ENCODE measurements around the gene RPS6KA2.

The RPS6KA2 gene

DNA sequence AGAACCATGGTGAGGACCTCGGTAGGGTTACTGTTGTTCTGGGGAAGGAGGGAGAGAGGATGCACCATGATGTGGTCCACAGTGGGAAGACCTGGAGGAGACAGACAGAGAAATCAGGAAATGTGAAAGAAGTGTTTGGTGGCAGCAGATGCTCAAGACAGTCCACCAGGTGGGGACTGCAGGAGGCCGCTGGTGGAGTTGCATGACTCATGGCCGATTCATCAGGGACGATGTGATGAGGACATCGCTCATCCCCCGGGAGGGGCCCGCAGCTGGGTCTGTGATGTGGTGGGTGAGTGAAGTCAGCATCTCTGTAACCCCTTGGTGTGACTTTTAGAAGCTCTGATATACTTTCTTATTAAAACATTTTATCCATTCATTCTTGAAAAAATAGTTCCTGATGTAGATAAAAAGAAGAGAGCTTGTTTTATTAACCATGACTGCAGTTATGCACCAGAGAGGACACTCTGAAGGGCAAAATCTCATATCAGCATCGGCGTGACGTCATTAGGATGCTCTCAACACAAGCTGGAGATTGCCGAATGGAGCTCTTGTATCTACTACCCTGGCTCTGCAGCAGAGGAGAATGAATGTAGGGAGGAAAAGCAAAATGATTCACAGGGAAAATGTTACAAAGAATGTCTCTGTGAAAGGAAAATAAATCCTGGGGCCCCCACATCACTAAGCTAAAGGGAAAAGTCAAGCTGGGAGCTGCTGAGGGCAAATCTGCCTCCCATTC, 111.8 kb downstream of the RPS6KA2 start:
- no peak for DNase-seq (ENCODE audit: low read depth)
- TF ChIP-seq, protein P1, sequence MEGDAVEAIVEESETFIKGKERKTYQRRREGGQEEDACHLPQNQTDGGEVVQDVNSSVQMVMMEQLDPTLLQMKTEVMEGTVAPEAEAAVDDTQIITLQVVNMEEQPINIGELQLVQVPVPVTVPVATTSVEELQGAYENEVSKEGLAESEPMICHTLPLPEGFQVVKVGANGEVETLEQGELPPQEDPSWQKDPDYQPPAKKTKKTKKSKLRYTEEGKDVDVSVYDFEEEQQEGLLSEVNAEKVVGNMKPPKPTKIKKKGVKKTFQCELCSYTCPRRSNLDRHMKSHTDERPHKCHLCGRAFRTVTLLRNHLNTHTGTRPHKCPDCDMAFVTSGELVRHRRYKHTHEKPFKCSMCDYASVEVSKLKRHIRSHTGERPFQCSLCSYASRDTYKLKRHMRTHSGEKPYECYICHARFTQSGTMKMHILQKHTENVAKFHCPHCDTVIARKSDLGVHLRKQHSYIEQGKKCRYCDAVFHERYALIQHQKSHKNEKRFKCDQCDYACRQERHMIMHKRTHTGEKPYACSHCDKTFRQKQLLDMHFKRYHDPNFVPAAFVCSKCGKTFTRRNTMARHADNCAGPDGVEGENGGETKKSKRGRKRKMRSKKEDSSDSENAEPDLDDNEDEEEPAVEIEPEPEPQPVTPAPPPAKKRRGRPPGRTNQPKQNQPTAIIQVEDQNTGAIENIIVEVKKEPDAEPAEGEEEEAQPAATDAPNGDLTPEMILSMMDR (conservative IDR thresholded peaks at IDR 0.05; ENCODE audit: low read depth, low read length), result peak; percentile 29
- H3K4me3 ChIP-seq (ENCODE audit: low read length), result no peak overlapping the region

DNA sequence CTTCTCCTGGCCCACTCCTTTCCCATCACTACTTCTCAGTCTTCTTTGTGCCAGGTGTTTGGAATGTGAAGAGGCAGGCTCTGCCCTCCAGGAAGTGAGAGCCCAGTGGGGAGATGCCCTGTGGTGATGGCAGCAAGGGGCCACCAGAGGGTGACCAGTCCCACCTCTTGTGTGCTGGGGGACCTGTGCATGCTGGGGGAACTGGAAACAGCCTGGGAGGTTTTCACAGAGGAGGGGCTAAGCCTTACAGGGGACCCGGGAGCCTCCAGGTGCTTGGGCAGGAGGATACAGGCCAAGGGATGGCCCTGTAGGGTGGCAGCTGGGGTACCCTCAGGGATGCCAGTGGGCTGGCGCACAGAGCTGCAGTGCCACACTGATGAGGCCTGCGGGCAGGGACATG, 112.9 kb downstream of the RPS6KA2 start:
- TF ChIP-seq, protein P1 (conservative IDR thresholded peaks at IDR 0.05; ENCODE audit: low read depth, low read length), result peak; percentile 44
- DNase-seq (ENCODE audit: low read depth), result no peak

DNA sequence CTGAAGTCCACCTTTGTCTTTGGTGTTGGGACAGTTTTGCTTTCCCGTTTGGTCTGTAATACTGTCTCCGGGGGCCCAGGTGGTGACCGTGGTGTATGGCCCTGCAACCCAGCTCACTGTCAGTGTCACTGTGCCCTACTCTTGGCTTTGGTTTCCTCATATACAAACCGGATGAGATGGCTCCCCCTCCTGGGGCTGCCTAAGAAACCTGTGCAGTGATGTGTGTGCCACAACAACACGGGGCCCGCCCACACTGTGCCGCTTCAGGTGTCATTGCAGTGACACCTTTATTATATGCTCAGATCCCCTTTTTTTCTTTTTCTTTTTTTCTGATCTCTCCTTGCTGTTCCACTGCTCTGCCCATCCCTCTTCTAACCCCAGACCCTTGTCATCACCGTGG, 114.5 kb downstream of the RPS6KA2 start:
- TF ChIP-seq, protein P1 (conservative IDR thresholded peaks at IDR 0.05; ENCODE audit: low read depth, low read length), result no peak
- H3K4me3 ChIP-seq (ENCODE audit: low read length), result no peak overlapping the region
- DNase-seq (ENCODE audit: low read depth), result no peak

More for the DNA sequence above, 112.9 kb downstream of the RPS6KA2 start:
- no peak overlapping the region for H3K4me3 ChIP-seq (ENCODE audit: low read length)

DNA sequence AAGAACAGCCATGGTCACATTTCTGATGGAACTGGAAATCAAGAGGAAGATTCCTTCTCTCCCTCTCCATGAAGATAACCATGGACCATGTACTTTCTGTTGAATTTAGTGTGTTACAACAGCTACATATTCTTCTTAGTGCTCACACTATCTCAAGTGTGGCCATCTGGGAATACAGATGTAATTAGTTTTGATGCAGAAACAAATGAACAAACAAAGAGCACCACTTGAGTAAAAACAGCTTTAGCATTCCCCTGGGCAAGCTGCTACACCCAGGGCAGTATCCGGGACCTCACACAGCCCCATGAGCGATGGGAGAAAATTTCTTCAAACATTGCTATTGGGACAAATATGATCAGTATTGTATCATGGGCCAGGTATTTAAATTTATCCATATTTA, 115.7 kb downstream of the RPS6KA2 start:
- H3K4me3 ChIP-seq (ENCODE audit: low read length), result no peak overlapping the region
- no peak for DNase-seq (ENCODE audit: low read depth)
- TF ChIP-seq, protein P1 (conservative IDR thresholded peaks at IDR 0.05; ENCODE audit: low read depth, low read length), result no peak

DNA sequence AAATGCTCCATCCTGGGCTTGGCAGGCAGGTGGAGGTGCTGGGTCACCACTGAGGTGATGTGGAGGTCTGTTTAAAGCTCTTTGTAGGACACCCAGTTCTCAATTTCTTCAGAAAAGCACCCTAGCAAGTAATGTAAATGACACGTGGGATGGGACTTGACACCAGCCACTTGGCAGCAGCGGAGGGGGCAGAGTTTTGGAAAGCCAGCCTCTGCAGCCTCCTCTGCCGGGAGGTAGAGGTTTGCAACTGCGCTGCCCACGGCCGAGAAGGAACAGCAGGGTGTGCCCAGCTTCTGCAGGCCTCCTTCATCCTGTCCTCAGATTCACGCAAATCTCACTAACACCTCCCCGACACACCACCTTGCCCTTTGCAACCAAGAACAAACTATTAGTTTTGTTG, 117.9 kb downstream of the RPS6KA2 start:
- H3K4me3 ChIP-seq (ENCODE audit: low read length), result no peak overlapping the region
- TF ChIP-seq, protein P1 (conservative IDR thresholded peaks at IDR 0.05; ENCODE audit: low read depth, low read length), result no peak
- DNase-seq (ENCODE audit: low read depth), result no peak

DNA sequence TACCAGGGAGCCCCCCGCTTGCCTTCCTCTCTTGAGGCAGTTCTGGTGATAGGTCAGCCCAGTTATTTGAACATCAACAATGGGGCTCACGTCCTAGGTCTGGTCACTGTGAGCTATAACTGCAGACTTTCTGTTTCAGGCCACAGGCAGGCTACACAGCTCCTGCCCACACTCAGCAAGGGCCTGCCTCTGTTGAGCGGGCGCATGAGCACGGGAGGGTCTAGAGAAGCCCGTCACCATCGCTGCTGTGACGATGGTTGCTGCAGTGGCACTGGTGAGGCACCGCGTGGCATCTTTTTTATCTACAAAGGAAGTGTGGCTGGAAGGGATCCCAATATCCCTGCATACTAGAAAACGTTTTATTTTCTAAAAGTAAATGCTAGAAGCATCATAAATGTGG, 118.3 kb downstream of the RPS6KA2 start:
- TF ChIP-seq, protein P1 (conservative IDR thresholded peaks at IDR 0.05; ENCODE audit: low read depth, low read length), result no peak
- DNase-seq (ENCODE audit: low read depth), result no peak
- no peak overlapping the region for H3K4me3 ChIP-seq (ENCODE audit: low read length)

All from retinal pigment epithelial cell (primary cell).